Testis (tissue), 2 donors: ENCODE results near the gene LUZP2.

Experiments
- POLR2A ChIP-seq: fragments of 450-650 bp; IDR thresholded peaks from one replicate; pipeline ENCODE4 v1.6.1; 2017; ENCODE audit warnings: antibody characterized with exemption, mild to moderate bottlenecking, moderate library complexity
- TF ChIP-seq, protein P1 (sequence below), 3 experiments: fragments of 450-650 bp in 2 of 3; fragments of 200-600 bp in 1 of 3; sonication (generic) in 1 of 3; IDR thresholded peaks; one replicate each; pipeline ENCODE4 v1.5.1; 2016 to 2019; ENCODE audit warnings: antibody characterized with exemption in 3 of 3, mild to moderate bottlenecking in 2 of 3, moderate library complexity in 1 of 3

- TF ChIP-seq, protein P1, sequence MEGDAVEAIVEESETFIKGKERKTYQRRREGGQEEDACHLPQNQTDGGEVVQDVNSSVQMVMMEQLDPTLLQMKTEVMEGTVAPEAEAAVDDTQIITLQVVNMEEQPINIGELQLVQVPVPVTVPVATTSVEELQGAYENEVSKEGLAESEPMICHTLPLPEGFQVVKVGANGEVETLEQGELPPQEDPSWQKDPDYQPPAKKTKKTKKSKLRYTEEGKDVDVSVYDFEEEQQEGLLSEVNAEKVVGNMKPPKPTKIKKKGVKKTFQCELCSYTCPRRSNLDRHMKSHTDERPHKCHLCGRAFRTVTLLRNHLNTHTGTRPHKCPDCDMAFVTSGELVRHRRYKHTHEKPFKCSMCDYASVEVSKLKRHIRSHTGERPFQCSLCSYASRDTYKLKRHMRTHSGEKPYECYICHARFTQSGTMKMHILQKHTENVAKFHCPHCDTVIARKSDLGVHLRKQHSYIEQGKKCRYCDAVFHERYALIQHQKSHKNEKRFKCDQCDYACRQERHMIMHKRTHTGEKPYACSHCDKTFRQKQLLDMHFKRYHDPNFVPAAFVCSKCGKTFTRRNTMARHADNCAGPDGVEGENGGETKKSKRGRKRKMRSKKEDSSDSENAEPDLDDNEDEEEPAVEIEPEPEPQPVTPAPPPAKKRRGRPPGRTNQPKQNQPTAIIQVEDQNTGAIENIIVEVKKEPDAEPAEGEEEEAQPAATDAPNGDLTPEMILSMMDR (IDR thresholded peaks at IDR 0.05): no peak
- TF ChIP-seq POLR2A: no peak
These were observed 237.9 kb downstream of the LUZP2 start for GRCh38 chr11:24734742-24735237.
